GM12878 (cell line): ENCODE measurements around the gene KIAA0319L. TPM values are rescaled to one million over a fixed set of nuclear protein-coding genes. Genes with fewer than 3 reads are reported as not detected.

Experiments
- ATAC-seq: fragments of 200-7000 bp; cut with Tn5 transposase; 3 replicates; pipeline ENCODE4 v1.9.1; 2020; ENCODE audit warnings: mild to moderate bottlenecking, moderate library complexity
- BruUV-seq: library from RNA; stranded (reverse); fragments of 400-500 nt; replicated peaks from 2 replicates; lab custom pipeline; 2021; lab: Mats Ljungman, UMichigan
- CTCF ChIA-PET: fragments of 300-600 bp; sonication (Branson Sonifier 250); formaldehyde crosslinking; extraction: SDS; loops from one replicate; lab custom pipeline; 2021; ENCODE audit warnings: inconsistent platforms; lab: Yijun Ruan, JAX
- POLR2A ChIA-PET: fragments of 350-600 bp; formaldehyde crosslinking; extraction: SDS; loops from one replicate; lab custom pipeline; 2021; ENCODE audit warnings: inconsistent platforms; lab: Charles Lee
- RAD21 ChIA-PET: fragments of 300-600 bp; sonication (Branson Sonifier 250); formaldehyde crosslinking; loops from one replicate; lab custom pipeline; 2023; ENCODE audit warnings: antibody characterized with exemption; ENCODE audit not compliant: unreplicated experiment; lab: Charles Lee
- SMC1A ChIA-PET: fragments of 300-600 bp; sonication (Branson Sonifier 250); formaldehyde crosslinking; loops from one replicate; lab custom pipeline; 2023; ENCODE audit not compliant: unreplicated experiment, uncharacterized antibody; lab: Charles Lee
- DNase-seq: peaks from one replicate; pipeline ENCODE4 v3.0.0-alpha.2; 2011; ENCODE audit warnings: low read depth, low spot score
- FAIRE-seq: peaks from 3 replicates; lab custom pipeline; 2011; peaks lifted over from hg19 to GRCh38; lab: Jason Lieb, UNC
- H2AFZ ChIP-seq: 2 replicates; pipeline ENCODE4 v1.6.0; 2011; ENCODE audit warnings: low read depth, low read length, control low read depth; ENCODE audit not compliant: control insufficient read depth
- H3K27ac ChIP-seq: 2 replicates; pipeline ENCODE4 v1.5.1; 2011; ENCODE audit warnings: control low read depth; ENCODE audit not compliant: control insufficient read depth, insufficient read depth
- H3K27me3 ChIP-seq, 2 experiments: replicated peaks in 1 of 2; 2 replicates each; pipeline versions ENCODE4 v1.6.0 to v1.6.1; 2011; ENCODE audit warnings: low read length in 1 of 2; ENCODE audit not compliant: control insufficient read depth in 2 of 2, insufficient read depth in 2 of 2
- H3K36me3 ChIP-seq, 2 experiments: 2 replicates each; pipeline ENCODE4 v1.5.1; 2011; ENCODE audit warnings: low read length in 1 of 2; ENCODE audit not compliant: control insufficient read depth in 2 of 2, insufficient read depth in 2 of 2
- H3K4me1 ChIP-seq: 2 replicates; pipeline ENCODE4 v1.6.1; 2011; ENCODE audit warnings: mild to moderate bottlenecking, low read length, moderate library complexity, mixed read lengths; ENCODE audit not compliant: control insufficient read depth, insufficient read depth
- H3K4me2 ChIP-seq: 2 replicates; pipeline ENCODE4 v1.6.0; 2011; ENCODE audit warnings: control low read depth; ENCODE audit not compliant: control insufficient read depth, insufficient read depth
- H3K4me3 ChIP-seq: fragments of 200-600 bp; sonication (generic); 2 replicates; pipeline ENCODE4 v1.5.1; 2016
- H3K79me2 ChIP-seq: 2 replicates; pipeline ENCODE4 v1.6.0; 2011; ENCODE audit warnings: low read length; ENCODE audit not compliant: control insufficient read depth, insufficient read depth
- H3K9ac ChIP-seq: 2 replicates; pipeline ENCODE4 v1.8.0; 2011; ENCODE audit warnings: low read length, control low read depth, mixed read lengths; ENCODE audit not compliant: control insufficient read depth, insufficient read depth
- H3K9me3 ChIP-seq: replicated peaks from 3 replicates; pipeline ENCODE4 v1.5.1; 2011; ENCODE audit warnings: mild to moderate bottlenecking, low read length; ENCODE audit not compliant: control insufficient read depth, insufficient read depth
- H4K20me1 ChIP-seq: 2 replicates; pipeline ENCODE4 v1.6.0; 2011; ENCODE audit not compliant: control insufficient read depth, insufficient read depth
- BCL11A ChIP-seq: IDR thresholded peaks from 2 replicates; pipeline ENCODE4 v1.6.1; 2011; ENCODE audit warnings: low read depth, low read length
- BMI1 ChIP-seq: fragments of 450-650 bp; IDR thresholded peaks from 2 replicates; pipeline ENCODE4 v1.6.1; 2016; ENCODE audit warnings: mild to moderate bottlenecking, moderate library complexity, borderline replicate concordance
- CBX5 ChIP-seq: sonication (generic); IDR thresholded peaks from 2 replicates; pipeline ENCODE4 v1.6.1; 2016; ENCODE audit warnings: low read depth, moderate library complexity, mild to moderate bottlenecking, inconsistent platforms
- CREB1 ChIP-seq: IDR thresholded peaks from 2 replicates; pipeline ENCODE4 v1.6.1; 2012; ENCODE audit warnings: low read depth, mild to moderate bottlenecking, inconsistent platforms
- IKZF1 ChIP-seq: fragments of 450-650 bp; conservative IDR thresholded peaks from 2 replicates; pipeline ENCODE4 v1.6.1; 2017; ENCODE audit warnings: antibody characterized with exemption, mild to moderate bottlenecking
- JUND ChIP-seq: IDR thresholded peaks from 2 replicates; pipeline ENCODE4 v1.6.1; 2012; ENCODE audit warnings: low read depth, mild to moderate bottlenecking, low read length, improper control_type of control experiment, moderate library complexity
- KDM1A ChIP-seq: fragments of 200-600 bp; sonication (generic); IDR thresholded peaks from 2 replicates; pipeline ENCODE4 v1.6.1; 2016; ENCODE audit warnings: borderline replicate concordance
- NBN ChIP-seq: fragments of 450-650 bp; IDR thresholded peaks from 2 replicates; pipeline ENCODE4 v1.6.1; 2016
- NRF1 ChIP-seq: conservative IDR thresholded peaks from 2 replicates; pipeline ENCODE4 v1.6.1; 2011; ENCODE audit warnings: mild to moderate bottlenecking, low read depth, low read length, improper control_type of control experiment
- REST ChIP-seq: IDR thresholded peaks from 2 replicates; pipeline ENCODE4 v1.6.1; 2012; ENCODE audit warnings: mild to moderate bottlenecking, low read depth, low read length
- RUNX3 ChIP-seq: IDR thresholded peaks from 2 replicates; pipeline ENCODE4 v1.6.1; 2012; ENCODE audit warnings: low read length, inconsistent platforms
- SMC3 ChIP-seq: IDR thresholded peaks from 2 replicates; pipeline ENCODE4 v1.6.1; 2011; ENCODE audit warnings: low read length, improper control_type of control experiment, borderline replicate concordance
- TBL1XR1 ChIP-seq: IDR thresholded peaks from 2 replicates; pipeline ENCODE4 v1.6.1; 2012; ENCODE audit warnings: low read depth, low read length, improper control_type of control experiment
- ZNF274 ChIP-seq: IDR thresholded peaks from one replicate; pipeline ENCODE4 v1.8.0; 2011; ENCODE audit not compliant: insufficient read length, insufficient read depth
- ZNF622 ChIP-seq: fragments of 450-650 bp; IDR thresholded peaks from 2 replicates; pipeline ENCODE4 v1.6.1; 2017; ENCODE audit warnings: mild to moderate bottlenecking, inconsistent platforms
- WGBS: methylation state at CpG from one replicate; pipeline ENCODE4 v1.1.6; 2016; ENCODE audit warnings: low lambda C conversion rate; ENCODE audit not compliant: insufficient replicate concordance, insufficient coverage; ENCODE audit errors: missing lambda C conversion rate; 5-methylcytosine and 5-hydroxymethylcytosine counted together
- in situ Hi-C: fragments of 300-500 bp; cut with MboI; formaldehyde crosslinking; loops from 9 replicates; pipeline ENCODE4 v1.14.3; 2018; ENCODE audit warnings: mixed read lengths
- intact Hi-C: fragments of 100-400 bp; cut with micrococcal nuclease; formaldehyde crosslinking; loops from one replicate; pipeline ENCODE4 v1.14.2; 2022; ENCODE audit not compliant: unreplicated experiment
- polyA plus RNA-seq, 11 experiments: library from polyadenylated mRNA; depleted of rRNA in 4 of 11; unstranded in 6 of 11; stranded (reverse) in 5 of 11; fragments of >200 nt; fragmentation: Nextera tagmentation in 4 of 11; fragmentation: Illumina TruSeq in 1 of 11; extraction: Ambion mirVana in 4 of 11; extraction: Trizol in 1 of 11; gene quantifications; 1 replicate in 1 of 11; 2 replicates in 10 of 11; pipeline versions ENCODE4 v1.2.1 to v1.2.3, GENCODE V29; 2011 to 2016; ENCODE audit warnings: inconsistent platforms in 2 of 11, missing spikeins in 2 of 11, low read depth in 1 of 11
- total RNA-seq, 4 experiments: library from RNA; depleted of rRNA in 3 of 4; stranded (reverse); fragments of >200 nt in 3 of 4; fragmentation: Illumina TruSeq in 1 of 4; extraction: Trizol in 1 of 4; gene quantifications; 2 replicates each; pipeline versions ENCODE4 v1.2.1 to v1.2.3, GENCODE V29; 2013 to 2021

Gene KIAA0319L
- total and polyA plus RNA-seq, 10 of the 15 experiments (the other 5 are each of a cell fraction or from before 2014, with no cell fraction given), result 2.6 to 57.8 (median 25.4) TPM

DNA sequence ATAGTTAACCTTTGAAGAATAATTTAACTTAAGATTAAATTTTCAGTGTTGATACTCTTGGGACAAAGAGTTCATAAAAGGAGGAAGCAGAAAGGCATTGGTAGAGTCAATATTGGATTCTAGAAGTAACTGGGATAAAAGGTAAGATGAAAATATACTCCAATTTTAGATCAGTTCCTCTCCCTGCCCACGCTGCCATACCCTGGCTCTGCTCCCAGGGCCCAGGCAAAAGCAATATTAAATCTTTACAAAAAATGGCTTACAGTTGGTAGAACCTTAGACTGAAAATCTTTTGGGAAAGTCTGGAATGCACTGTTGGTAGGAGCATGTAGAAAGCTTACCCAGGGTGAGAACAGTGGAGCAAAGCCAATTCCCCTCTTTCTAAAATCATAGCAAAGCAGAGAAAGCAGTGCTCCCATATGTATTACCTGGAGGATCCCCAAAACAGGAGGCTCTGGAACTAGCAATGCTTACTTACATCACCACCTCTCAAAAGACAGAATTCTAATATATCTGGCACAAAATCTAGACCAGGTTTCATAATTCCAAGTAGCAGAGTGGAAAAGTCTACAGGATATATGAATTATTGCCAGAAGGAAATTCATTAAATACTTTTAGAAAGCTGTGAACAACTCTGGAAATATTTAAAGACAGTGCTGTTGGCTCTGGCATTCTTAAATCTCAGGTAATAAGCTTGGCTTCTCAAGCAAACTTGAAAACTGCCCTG lies 24.5 kb downstream of the KIAA0319L start:
- no TSS peak for BruUV-seq
- Histone ChIP-seq H3K4me1 (0 out of 2 replicates have a peak, but pooled peaks cover under 1% of the 10 kb centered on the region), H3K27me3 (no peaks in the 10 kb centered on the region), H4K20me1 (no peaks in the 10 kb centered on the region), H3K9ac (no peak overlapping the region), H3K27ac (no peak overlapping the region), H3K79me2 (peaks cover 32% of the 10 kb centered on the region), H3K36me3 (peaks cover 5 to 10% of the 10 kb centered on the region in 2 experiments; a peak in 2 of 4 replicates), H3K4me2 (no peak overlapping the region), H3K4me3 (no peak overlapping the region), H2AFZ (no peak overlapping the region), H3K9me3 (peaks cover 38% of the 10 kb centered on the region)
- DNase-seq (no peak), ATAC-seq (no peak), FAIRE-seq (no peak)
- 100% methylated on average over 1 of the region's 1 CpG for WGBS
- intact Hi-C loops (no loop called here), in situ Hi-C loops (no loop called here)
- SMC1A ChIA-PET, result interaction anchor here (0.9 to 3.1 kb wide), 11 partner anchors 10 to 84 kb away, joined by 3 to 22 read pairs (median 5); no protein-coding TSS in a partner anchor
- CTCF ChIA-PET, result interaction anchor here (0.7 to 12.7 kb wide), 8 partner anchors 12 to 183 kb away, joined by 3 to 260 read pairs (median 4); no protein-coding TSS in a partner anchor
- POLR2A ChIA-PET, result interaction anchor here (0.9 to 1.8 kb wide), 2 partner anchors 24 to 27 kb away, joined by 4 to 6 read pairs; no protein-coding TSS in a partner anchor
- TF ChIP-seq CREB1 (no peak), NRF1 (no peak), KDM1A (no peak), JUND (no peak), ZNF622 (no peak)
- RAD21 ChIA-PET, result interaction anchor here (1.0 to 1.5 kb wide), 3 partner anchors 22 to 26 kb away, joined by 3 to 4 read pairs (median 3); no protein-coding TSS in a partner anchor

- Histone ChIP-seq H3K79me2 (peaks cover 23% of the 10 kb centered on the region), H3K27ac (no peak overlapping the region), H3K27me3 (no peaks in the 10 kb centered on the region), H3K4me2 (no peak overlapping the region), H3K9ac (no peak overlapping the region), H2AFZ (no peak overlapping the region), H3K4me3 (no peak overlapping the region), H3K4me1 (no peaks in the 10 kb centered on the region), H3K36me3 (peaks cover 5 to 10% of the 10 kb centered on the region in 2 experiments; a peak in 2 of 4 replicates), H4K20me1 (no peaks in the 10 kb centered on the region), H3K9me3 (peaks cover 43% of the 10 kb centered on the region)
- SMC1A ChIA-PET, result no interaction called here
- no TSS peak for BruUV-seq
- ATAC-seq (no peak), DNase-seq (no peak), FAIRE-seq (no peak)
- CTCF ChIA-PET, result interaction anchor here (12.7 kb wide), 1 partner anchor 79 kb away, joined by 260 read pairs; no protein-coding TSS in a partner anchor
- in situ Hi-C loops (no loop called here), intact Hi-C loops (no loop called here)
- RAD21 ChIA-PET, result no interaction called here
- POLR2A ChIA-PET, result interaction anchor here (0.6 kb wide), 1 partner anchor 161 kb away, joined by 5 read pairs; no protein-coding TSS in a partner anchor
- WGBS, result 98% methylated on average over 6 of the region's 6 CpGs
- no peak for TF ChIP-seq TBL1XR1
- TF ChIP-seq REST, result no peak
- TF ChIP-seq SMC3, result no peak
- TF ChIP-seq CBX5, result no peak
- no peak for TF ChIP-seq BCL11A
- TF ChIP-seq BMI1, result no peak
- no peak for TF ChIP-seq RUNX3
- no peak for TF ChIP-seq ZNF622
- no peak for TF ChIP-seq ZNF274
- no peak for TF ChIP-seq IKZF1
- TF ChIP-seq NBN, result no peak
Observed at GRCh38 chr1:35531368-35531767, 25.8 kb downstream of the KIAA0319L start.
